ENCODE data around the gene ROCK2. TPM values are rescaled to one million over a fixed set of nuclear protein-coding genes. Genes with fewer than 3 reads are reported as not detected.

Gene ROCK2
- total and polyA plus RNA-seq, 9 of the 15 experiments (the other 6 are each of a cell fraction or from before 2014, with no cell fraction given) = 4.9 to 30.6 (median 14.3) TPM

DNA sequence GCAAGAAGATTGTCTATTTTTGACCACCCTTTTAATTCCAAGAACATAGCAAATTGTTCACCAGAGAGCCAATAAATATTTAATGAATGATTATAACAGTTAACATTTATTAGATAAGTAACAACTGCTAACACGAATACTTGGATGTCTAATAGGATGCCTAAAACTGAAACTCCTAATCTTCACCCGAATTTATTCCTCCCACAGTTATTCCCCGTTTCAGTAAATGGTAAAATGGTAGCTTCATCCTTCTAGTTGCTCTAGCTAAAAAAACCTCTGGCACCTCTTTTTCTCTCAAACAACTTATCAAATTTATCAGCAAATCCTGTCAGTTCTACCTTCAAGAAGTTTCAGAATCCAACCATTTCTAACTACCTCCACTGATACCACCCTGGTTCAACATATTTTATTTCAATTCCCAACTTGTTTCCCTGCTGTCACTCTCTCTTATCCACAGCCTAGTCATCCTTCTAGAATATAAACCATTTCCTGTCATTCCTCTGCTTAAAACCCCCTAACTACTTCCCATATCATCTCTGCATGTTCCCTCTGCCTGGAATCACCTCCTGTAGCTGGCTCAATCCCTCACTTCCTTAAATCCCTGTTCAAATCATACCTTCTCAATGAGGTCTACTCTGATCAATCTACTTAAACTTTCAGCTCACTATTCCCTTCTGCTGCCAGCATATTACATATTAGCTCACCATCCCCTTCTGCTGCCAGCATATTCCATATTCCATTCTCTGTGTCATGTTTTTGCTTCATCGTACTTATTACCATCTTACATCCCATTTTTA lies 93.8 kb downstream of the ROCK2 start (continued):
- TF ChIP-seq, protein P1, sequence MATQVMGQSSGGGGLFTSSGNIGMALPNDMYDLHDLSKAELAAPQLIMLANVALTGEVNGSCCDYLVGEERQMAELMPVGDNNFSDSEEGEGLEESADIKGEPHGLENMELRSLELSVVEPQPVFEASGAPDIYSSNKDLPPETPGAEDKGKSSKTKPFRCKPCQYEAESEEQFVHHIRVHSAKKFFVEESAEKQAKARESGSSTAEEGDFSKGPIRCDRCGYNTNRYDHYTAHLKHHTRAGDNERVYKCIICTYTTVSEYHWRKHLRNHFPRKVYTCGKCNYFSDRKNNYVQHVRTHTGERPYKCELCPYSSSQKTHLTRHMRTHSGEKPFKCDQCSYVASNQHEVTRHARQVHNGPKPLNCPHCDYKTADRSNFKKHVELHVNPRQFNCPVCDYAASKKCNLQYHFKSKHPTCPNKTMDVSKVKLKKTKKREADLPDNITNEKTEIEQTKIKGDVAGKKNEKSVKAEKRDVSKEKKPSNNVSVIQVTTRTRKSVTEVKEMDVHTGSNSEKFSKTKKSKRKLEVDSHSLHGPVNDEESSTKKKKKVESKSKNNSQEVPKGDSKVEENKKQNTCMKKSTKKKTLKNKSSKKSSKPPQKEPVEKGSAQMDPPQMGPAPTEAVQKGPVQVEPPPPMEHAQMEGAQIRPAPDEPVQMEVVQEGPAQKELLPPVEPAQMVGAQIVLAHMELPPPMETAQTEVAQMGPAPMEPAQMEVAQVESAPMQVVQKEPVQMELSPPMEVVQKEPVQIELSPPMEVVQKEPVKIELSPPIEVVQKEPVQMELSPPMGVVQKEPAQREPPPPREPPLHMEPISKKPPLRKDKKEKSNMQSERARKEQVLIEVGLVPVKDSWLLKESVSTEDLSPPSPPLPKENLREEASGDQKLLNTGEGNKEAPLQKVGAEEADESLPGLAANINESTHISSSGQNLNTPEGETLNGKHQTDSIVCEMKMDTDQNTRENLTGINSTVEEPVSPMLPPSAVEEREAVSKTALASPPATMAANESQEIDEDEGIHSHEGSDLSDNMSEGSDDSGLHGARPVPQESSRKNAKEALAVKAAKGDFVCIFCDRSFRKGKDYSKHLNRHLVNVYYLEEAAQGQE (IDR thresholded peaks at IDR 0.05; ENCODE audit: borderline replicate concordance) = no peak
- TF ChIP-seq, protein P1 (CRISPR knock-in tag; IDR thresholded peaks at IDR 0.05; ENCODE audit: low read depth) = no peak
- no peak for TF ChIP-seq WHSC1 (IDR thresholded peaks at IDR 0.05; ENCODE audit: low read length)
- TF ChIP-seq POLR3A (IDR thresholded peaks at IDR 0.05; ENCODE audit: borderline replicate concordance, extremely low read depth, insufficient read depth, insufficient read length) = no peak
- TF ChIP-seq, protein P2, sequence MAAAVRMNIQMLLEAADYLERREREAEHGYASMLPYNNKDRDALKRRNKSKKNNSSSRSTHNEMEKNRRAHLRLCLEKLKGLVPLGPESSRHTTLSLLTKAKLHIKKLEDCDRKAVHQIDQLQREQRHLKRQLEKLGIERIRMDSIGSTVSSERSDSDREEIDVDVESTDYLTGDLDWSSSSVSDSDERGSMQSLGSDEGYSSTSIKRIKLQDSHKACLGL (CRISPR knock-in tag; IDR thresholded peaks at IDR 0.05; ENCODE audit: borderline replicate concordance, poor library complexity, severe bottlenecking) = no peak
- TF ChIP-seq XRCC5 (IDR thresholded peaks at IDR 0.05; ENCODE audit: low read depth, low read length) = no peak
- no peak for TF ChIP-seq ZSCAN29 (IDR thresholded peaks at IDR 0.05)
- TF ChIP-seq NR4A1 (CRISPR knock-in tag; IDR thresholded peaks at IDR 0.05) = no peak
- no peak for TF ChIP-seq NR4A1 (tag; IDR thresholded peaks at IDR 0.05)
- no peak for TF ChIP-seq TCF3 (CRISPR knock-in tag; IDR thresholded peaks at IDR 0.05)
- TF ChIP-seq, protein P3, sequence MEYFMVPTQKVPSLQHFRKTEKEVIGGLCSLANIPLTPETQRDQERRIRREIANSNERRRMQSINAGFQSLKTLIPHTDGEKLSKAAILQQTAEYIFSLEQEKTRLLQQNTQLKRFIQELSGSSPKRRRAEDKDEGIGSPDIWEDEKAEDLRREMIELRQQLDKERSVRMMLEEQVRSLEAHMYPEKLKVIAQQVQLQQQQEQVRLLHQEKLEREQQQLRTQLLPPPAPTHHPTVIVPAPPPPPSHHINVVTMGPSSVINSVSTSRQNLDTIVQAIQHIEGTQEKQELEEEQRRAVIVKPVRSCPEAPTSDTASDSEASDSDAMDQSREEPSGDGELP (CRISPR knock-in tag; IDR thresholded peaks at IDR 0.05; ENCODE audit: borderline replicate concordance) = no peak
